ENCODE measurements around the gene RNF40. TPM values are rescaled to one million over a fixed set of nuclear protein-coding genes. Genes with fewer than 3 reads are reported as not detected.

RNF40 gene
- polyA plus RNA-seq (2013, experiment 1 of 2; ENCODE audit: insufficient read length), result 73.7 TPM
- polyA plus RNA-seq (2013, experiment 2 of 2; ENCODE audit: insufficient read length), result 75.0 TPM

DNA sequence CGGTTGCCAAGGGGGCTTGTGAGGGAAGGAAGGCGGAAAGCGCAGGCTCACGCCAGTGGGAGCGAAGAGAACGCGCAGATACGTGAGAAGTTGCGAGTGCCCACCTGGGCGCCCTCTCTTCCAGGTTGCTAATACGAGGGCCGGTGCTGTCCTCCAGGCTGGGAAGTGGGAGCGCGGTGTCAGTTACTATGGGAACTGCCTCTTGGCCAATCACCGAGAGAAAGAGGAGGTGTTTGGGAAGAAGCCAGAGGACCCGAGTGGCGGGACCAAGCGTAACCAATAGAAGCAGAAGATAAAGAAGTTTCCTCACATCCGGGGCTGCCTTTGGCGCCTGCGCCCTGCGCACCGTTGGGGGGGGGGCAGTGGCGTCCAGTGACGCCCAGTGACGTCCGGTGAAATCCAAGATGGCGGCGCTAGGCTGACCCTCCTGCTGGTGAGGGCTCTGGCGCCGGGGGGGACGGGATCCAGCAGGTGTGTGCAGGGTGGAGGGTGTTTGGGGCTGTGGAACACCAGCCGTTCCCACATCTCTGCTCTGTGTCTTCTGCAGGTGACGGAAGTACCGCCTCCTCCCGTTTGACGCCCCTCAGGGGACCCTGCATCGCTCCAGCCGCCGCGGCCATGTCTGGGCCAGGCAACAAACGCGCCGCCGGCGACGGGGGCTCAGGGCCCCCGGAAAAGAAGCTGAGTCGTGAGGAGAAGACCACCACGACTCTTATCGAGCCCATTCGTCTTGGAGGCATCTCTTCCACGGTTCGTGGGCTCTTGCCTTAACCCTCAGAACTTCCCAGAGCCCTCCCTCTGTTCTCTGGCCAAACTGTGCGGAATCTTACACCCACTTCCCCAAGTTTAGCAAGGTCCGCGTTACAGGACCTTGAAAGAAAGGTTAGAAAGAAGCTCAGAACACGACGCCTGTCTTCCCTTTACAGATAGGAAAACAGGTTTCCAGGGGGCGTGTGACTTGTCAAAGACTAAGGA, at the start of gene RNF40, which contains the start of gene CFAP119:
RNF40 (plus strand) TSS at position 395 of the 975 bp plus-strand sequence; CDS start at position 619, 224 bp downstream.
CFAP119 (minus strand) TSS at position 135 of the 975 bp plus-strand sequence. CDS start 314 bp downstream, outside the sequence.
- DNase-seq, result peak; percentile 98

GRCh38 chr16:30715750-30716445, 46.2 kb upstream of the RNF40 start:
- DNase-seq, result peak; percentile 31

GRCh38 chr16:30720086-30720485, 42.0 kb upstream of the RNF40 start:
- DNase-seq, result no peak

- DNase-seq, result no peak
These were observed 41.4 kb upstream of the RNF40 start for GRCh38 chr16:30720694-30721093.

GRCh38 chr16:30721167-30721566, 41.0 kb upstream of the RNF40 start:
- DNase-seq, result no peak

DNA sequence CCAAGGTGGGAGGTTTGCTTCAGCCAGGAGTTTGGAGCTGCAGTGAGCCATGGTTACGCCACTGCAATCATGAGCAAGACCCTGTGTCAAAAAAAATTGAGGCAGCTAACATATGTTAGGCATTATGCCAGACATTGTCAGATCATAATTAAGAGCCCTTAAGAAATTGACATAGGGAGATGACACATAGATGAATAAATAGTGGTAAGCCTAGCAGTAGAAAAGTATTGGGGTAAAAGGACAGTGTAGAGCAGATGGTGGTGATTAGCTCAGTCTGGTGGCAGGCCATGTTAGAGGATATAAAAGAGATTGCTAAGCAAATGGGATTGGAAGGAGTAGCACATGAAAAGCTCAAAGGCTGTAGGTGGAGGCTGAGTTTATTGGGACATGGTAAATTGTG, 40.5 kb upstream of the RNF40 start:
- DNase-seq, result no peak

DNA sequence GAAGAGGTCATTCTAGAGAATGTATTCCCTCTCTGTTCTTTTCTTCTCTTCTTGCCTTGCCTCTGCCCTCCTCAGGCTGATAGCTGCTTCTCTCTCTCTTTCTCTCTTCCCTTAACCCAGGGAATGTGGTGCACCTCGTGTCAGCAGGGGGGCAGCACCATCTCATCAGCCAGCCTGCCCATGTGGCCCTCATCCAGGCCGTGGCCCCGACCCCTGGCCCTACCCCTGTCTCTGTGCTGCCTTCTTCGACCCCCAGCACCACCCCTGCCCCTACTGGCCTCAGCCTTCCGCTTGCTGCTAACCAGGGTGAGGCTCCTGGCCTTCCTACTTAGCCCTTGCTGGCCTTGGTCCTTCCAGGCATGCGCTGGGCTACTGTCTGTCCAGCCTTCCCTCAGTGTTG, 39.7 kb upstream of the RNF40 start:
- DNase-seq, result no peak

GRCh38 chr16:30722916-30723315, 39.2 kb upstream of the RNF40 start:
- no peak for DNase-seq

DNA sequence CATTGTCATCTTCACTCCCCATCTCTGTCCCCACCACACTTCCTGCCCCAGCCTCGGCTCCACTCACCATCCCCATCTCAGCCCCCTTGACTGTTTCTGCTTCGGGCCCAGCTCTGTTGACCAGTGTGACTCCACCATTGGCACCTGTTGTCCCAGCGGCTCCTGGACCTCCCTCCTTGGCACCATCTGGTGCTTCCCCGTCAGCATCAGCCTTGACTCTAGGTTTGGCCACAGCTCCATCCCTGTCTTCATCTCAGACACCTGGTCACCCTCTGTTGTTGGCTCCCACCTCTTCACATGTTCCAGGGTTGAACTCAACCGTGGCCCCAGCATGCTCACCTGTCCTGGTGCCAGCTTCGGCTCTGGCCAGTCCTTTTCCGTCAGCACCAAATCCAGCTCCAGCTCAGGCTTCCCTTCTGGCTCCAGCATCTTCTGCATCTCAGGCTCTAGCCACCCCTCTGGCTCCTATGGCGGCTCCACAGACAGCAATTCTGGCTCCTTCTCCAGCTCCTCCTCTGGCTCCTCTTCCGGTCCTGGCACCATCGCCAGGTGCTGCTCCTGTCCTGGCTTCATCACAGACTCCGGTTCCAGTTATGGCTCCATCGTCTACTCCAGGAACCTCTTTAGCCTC, 38.3 kb upstream of the RNF40 start:
- DNase-seq, result no peak

DNA sequence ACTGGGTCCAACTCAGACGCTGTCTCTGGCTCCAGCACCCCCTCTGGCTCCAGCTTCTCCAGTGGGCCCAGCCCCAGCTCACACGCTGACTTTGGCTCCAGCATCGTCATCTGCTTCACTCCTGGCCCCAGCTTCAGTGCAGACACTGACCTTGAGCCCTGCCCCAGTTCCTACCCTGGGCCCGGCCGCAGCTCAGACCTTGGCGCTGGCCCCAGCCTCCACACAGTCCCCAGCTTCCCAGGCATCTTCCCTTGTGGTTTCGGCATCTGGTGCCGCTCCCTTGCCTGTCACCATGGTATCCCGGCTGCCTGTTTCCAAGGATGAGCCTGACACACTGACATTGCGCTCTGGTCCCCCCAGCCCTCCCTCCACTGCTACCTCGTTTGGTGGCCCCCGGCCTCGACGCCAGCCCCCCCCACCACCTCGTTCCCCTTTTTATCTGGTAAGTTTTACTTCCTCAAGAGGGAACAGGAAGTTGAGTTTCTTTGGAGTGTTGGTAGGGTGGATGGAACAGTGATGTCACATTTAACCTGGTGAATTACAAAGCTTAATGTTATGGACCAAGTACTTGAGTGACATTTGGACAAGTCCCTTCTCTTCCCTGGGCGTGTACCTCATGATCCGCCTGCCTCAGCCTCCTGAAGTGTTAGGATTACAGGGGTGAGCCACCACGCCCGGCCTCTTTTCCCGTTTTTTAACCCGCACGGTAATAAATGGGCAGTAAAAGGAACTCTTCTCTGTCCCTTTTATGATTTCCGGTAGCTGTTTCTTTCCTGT, 37.3 kb upstream of the RNF40 start:
- DNase-seq, result no peak

GRCh38 chr16:30725418-30725792, 36.7 kb upstream of the RNF40 start:
- no peak for DNase-seq

- DNase-seq, result no peak
These were observed 33.8 kb upstream of the RNF40 start for GRCh38 chr16:30728321-30728720.

DNA sequence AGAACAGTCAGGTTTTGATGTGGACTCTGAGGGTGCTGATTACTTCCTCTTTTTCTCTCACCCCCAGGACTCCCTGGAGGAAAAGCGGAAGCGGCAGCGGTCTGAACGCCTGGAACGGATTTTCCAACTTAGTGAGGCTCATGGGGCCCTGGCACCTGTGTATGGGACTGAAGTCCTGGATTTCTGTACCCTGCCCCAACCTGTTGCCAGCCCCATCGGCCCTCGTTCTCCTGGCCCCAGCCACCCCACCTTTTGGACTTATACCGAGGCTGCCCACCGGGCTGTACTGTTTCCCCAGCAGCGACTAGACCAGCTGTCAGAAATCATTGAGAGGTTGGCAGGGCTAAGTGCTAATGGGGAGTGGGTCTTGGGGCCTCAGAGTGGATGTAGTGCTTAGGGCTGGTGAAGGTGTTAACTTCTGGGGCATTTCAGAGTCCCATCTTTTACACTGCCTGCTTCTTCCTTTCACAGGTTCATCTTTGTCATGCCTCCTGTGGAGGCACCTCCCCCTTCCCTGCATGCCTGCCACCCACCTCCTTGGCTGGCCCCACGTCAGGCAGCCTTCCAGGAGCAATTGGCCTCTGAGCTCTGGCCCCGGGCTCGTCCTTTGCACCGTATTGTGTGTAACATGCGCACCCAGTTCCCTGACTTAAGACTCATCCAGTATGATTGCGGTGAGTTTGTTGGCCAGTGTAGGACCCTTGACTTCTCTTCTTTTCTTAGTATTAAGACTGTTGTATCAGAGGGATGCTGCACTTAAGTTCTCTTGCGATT, 33.0 kb upstream of the RNF40 start:
- no peak for DNase-seq

DNA sequence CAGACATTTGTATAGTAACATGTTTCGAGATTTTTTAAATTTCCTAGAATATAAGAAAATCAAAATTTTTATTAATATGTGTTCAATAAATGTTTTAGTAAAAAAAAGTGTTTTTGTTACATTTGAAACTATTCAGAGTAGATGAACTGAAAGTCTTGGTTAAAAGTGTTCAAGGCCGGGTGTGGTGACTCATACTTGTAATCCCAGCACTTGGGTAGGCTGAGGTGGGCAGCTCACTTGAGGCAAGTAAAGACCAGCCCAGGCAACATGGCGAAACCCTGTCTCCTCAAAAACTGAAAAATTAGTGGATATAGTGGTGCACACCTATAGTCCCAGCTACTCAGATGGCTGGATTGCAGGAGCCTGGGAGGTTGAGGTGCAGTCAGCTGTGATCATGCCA, 30.7 kb upstream of the RNF40 start:
- no peak for DNase-seq

DNA sequence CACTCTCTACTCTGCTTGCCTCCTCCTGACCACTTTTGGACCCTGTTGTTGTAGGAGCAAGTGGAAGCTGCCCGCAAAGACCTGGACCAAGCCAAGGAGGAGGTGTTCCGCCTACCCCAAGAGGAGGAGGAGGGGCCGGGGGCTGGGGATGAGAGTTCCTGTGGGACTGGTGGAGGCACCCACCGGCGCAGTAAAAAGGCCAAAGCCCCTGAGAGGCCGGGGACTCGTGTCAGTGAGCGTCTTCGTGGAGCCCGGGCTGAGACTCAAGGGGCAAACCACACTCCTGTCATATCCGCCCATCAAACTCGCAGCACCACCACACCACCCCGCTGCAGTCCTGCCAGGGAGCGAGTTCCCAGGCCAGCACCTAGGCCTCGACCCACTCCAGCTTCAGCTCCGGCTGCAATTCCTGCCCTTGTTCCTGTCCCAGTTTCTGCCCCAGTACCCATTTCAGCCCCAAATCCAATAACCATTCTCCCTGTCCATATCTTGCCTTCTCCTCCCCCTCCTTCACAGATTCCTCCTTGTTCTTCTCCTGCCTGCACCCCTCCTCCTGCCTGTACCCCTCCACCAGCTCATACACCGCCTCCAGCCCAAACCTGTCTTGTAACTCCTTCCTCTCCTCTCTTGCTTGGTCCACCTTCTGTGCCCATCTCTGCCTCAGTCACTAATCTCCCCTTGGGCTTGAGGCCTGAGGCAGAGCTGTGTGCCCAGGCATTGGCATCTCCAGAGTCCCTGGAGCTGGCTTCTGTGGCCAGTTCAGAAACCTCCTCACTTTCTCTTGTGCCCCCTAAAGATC, 24.9 kb upstream of the RNF40 start:
- no peak for DNase-seq

- no peak for DNase-seq
These were observed 24.1 kb upstream of the RNF40 start for GRCh38 chr16:30737794-30738648.

GRCh38 chr16:30738984-30739951, 22.9 kb upstream of the RNF40 start:
- DNase-seq, result no peak

Data from fibroblast of skin of scalp (primary cell).